K562 (cell line): Measurements from ENCODE around the gene TOR1AIP2.

ENCODE experiments used
- FOXM1 ChIP-seq, 2 experiments: fragments of 450-650 bp in 1 of 2; sonication (generic) in 1 of 2; formaldehyde crosslinking in 1 of 2; IDR thresholded peaks; 2 replicates each; pipeline versions ENCODE4 v1.6.1 to v1.9.0; 2017 to 2022; ENCODE audit warnings: low read depth in 2 of 2, mild to moderate bottlenecking in 2 of 2, missing genetic modification reagents in 1 of 2, moderate library complexity in 1 of 2
- KLF10 ChIP-seq: fragments of 250-450 bp; sonication (Bioruptor Pico); IDR thresholded peaks from 2 replicates; pipeline ENCODE4 v1.6.1; 2021; ENCODE audit warnings: matching md5 sums
- KLF6 ChIP-seq: fragments of 250-450 bp; sonication (Bioruptor Pico); IDR thresholded peaks from 2 replicates; pipeline ENCODE4 v1.4.0; 2020; ENCODE audit warnings: mild to moderate bottlenecking, moderate library complexity, borderline replicate concordance
- MEF2A ChIP-seq: IDR thresholded peaks from 2 replicates; pipeline ENCODE4 v1.6.1; 2011; ENCODE audit warnings: low read depth, mild to moderate bottlenecking, low read length, moderate library complexity; ENCODE audit not compliant: control insufficient read depth
- POLR2A ChIP-seq: fragments of 450-650 bp; conservative IDR thresholded peaks from 2 replicates; pipeline ENCODE4 v1.6.1; 2016
- SP1 ChIP-seq: sonication (generic); formaldehyde crosslinking; IDR thresholded peaks from 2 replicates; pipeline ENCODE4 v1.8.1; 2022; ENCODE audit warnings: mild to moderate bottlenecking, missing genetic modification reagents
- ZKSCAN1 ChIP-seq: fragments of 150-350 bp; IDR thresholded peaks from 2 replicates; pipeline ENCODE4 v1.6.1; 2016; ENCODE audit warnings: low read depth, low read length
- ZNF584 ChIP-seq: fragments of 200-800 bp; sonication (Bioruptor generic); IDR thresholded peaks from 2 replicates; pipeline ENCODE4 v1.6.1; 2016; ENCODE audit warnings: low read depth, mild to moderate bottlenecking, missing genetic modification characterization, missing compliant biosample characterization
- ZNF766 ChIP-seq: fragments of 200-800 bp; sonication (Bioruptor generic); conservative IDR thresholded peaks from 2 replicates; pipeline ENCODE4 v1.6.1; 2016; ENCODE audit warnings: missing genetic modification characterization, missing compliant biosample characterization
- ZNF785 ChIP-seq: fragments of 250-450 bp; sonication (Bioruptor Pico); IDR thresholded peaks from 2 replicates; pipeline ENCODE4 v1.4.0; 2020; ENCODE audit warnings: mild to moderate bottlenecking
- TF ChIP-seq, protein P1 (sequence below), 3 experiments: IDR thresholded peaks in 2 of 3; conservative IDR thresholded peaks in 1 of 3; 2 replicates each; pipeline ENCODE4 v1.5.1; 2011 to 2012; ENCODE audit warnings: low read length in 3 of 3, mild to moderate bottlenecking in 3 of 3, control low read depth in 2 of 3, improper control_type of control experiment in 1 of 3, inconsistent platforms in 1 of 3, low read depth in 1 of 3, mixed read lengths in 1 of 3, moderate library complexity in 1 of 3; ENCODE audit not compliant: insufficient read depth in 2 of 3
- TF ChIP-seq, protein P2 (sequence below), 2 experiments: fragments of 450-650 bp in 1 of 2; sonication (generic) in 1 of 2; formaldehyde crosslinking in 1 of 2; IDR thresholded peaks in 1 of 2; conservative IDR thresholded peaks in 1 of 2; 2 replicates each; pipeline versions ENCODE4 v1.6.1 to v1.8.1; 2016 to 2023; ENCODE audit warnings: mild to moderate bottlenecking in 2 of 2, moderate library complexity in 2 of 2, inconsistent platforms in 1 of 2, missing genetic modification reagents in 1 of 2
- TF ChIP-seq, protein P3 (sequence below), 2 experiments: IDR thresholded peaks; 2 replicates each; pipeline ENCODE4 v1.6.1; 2011; ENCODE audit warnings: borderline replicate concordance in 1 of 2, control low read depth in 1 of 2, low read depth in 1 of 2, low read length in 1 of 2, mild to moderate bottlenecking in 1 of 2, mixed read lengths in 1 of 2, moderate library complexity in 1 of 2; ENCODE audit not compliant: insufficient read depth in 1 of 2, insufficient read length in 1 of 2, poor library complexity in 1 of 2, severe bottlenecking in 1 of 2; ENCODE audit errors: extremely low read depth in 1 of 2
- TF ChIP-seq, protein P4 (sequence below): sonication (generic); formaldehyde crosslinking; IDR thresholded peaks from 2 replicates; pipeline ENCODE4 v1.9.0; 2022; ENCODE audit warnings: mild to moderate bottlenecking, missing genetic modification reagents

DNA sequence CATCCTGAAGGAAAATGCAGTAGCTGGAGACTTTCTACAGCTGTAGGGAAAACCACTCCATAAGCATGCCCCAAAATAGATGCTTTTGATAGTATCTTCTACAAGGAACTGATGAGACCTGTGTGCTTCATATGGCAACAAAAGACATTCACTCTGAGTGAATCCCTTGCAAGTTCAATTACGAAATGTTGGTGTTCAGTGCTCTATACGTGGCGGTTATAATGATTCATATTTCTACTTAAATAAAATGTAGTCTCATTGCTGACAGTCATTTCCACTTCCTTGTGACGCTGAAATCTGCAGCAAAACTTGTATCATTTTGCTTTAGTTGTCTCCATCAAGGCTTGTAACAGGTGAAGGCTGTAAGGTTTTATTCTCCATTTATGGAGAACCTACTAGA lies 20.6 kb downstream of the TOR1AIP2 start:
- TF ChIP-seq KLF10 (CRISPR knock-in tag): no peak
- TF ChIP-seq, protein P1, sequence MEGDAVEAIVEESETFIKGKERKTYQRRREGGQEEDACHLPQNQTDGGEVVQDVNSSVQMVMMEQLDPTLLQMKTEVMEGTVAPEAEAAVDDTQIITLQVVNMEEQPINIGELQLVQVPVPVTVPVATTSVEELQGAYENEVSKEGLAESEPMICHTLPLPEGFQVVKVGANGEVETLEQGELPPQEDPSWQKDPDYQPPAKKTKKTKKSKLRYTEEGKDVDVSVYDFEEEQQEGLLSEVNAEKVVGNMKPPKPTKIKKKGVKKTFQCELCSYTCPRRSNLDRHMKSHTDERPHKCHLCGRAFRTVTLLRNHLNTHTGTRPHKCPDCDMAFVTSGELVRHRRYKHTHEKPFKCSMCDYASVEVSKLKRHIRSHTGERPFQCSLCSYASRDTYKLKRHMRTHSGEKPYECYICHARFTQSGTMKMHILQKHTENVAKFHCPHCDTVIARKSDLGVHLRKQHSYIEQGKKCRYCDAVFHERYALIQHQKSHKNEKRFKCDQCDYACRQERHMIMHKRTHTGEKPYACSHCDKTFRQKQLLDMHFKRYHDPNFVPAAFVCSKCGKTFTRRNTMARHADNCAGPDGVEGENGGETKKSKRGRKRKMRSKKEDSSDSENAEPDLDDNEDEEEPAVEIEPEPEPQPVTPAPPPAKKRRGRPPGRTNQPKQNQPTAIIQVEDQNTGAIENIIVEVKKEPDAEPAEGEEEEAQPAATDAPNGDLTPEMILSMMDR (IDR thresholded peaks at IDR 0.05 in 2 of 3, conservative IDR thresholded peaks at IDR 0.05 in 1 of 3; ENCODE audit: insufficient read depth in 2 of 3, low read depth in 1 of 3, low read length in 3 of 3): no peak
- no peak for TF ChIP-seq ZNF584 (CRISPR knock-in tag)
- TF ChIP-seq, protein P2, sequence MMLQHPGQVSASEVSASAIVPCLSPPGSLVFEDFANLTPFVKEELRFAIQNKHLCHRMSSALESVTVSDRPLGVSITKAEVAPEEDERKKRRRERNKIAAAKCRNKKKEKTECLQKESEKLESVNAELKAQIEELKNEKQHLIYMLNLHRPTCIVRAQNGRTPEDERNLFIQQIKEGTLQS (IDR thresholded peaks at IDR 0.05): no peak
- TF ChIP-seq, protein P2 (CRISPR knock-in tag; conservative IDR thresholded peaks at IDR 0.05): no peak
- no peak for TF ChIP-seq FOXM1 (IDR thresholded peaks at IDR 0.05; ENCODE audit: low read depth)
- TF ChIP-seq FOXM1 (CRISPR knock-in tag; IDR thresholded peaks at IDR 0.05; ENCODE audit: low read depth): no peak
- TF ChIP-seq, protein P3, sequence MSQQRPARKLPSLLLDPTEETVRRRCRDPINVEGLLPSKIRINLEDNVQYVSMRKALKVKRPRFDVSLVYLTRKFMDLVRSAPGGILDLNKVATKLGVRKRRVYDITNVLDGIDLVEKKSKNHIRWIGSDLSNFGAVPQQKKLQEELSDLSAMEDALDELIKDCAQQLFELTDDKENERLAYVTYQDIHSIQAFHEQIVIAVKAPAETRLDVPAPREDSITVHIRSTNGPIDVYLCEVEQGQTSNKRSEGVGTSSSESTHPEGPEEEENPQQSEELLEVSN (IDR thresholded peaks at IDR 0.05; ENCODE audit: borderline replicate concordance in 1 of 2, extremely low read depth in 1 of 2, insufficient read depth in 1 of 2, insufficient read length in 1 of 2, low read depth in 1 of 2, low read length in 1 of 2, poor library complexity in 1 of 2, severe bottlenecking in 1 of 2): no peak
- TF ChIP-seq, protein P4, sequence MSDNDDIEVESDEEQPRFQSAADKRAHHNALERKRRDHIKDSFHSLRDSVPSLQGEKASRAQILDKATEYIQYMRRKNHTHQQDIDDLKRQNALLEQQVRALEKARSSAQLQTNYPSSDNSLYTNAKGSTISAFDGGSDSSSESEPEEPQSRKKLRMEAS (CRISPR knock-in tag): no peak
- TF ChIP-seq ZKSCAN1: no peak
- TF ChIP-seq ZNF785 (CRISPR knock-in tag): no peak
- TF ChIP-seq MEF2A: no peak
- no peak for TF ChIP-seq ZNF766
- no peak for TF ChIP-seq KLF6 (CRISPR knock-in tag)
- no peak for TF ChIP-seq POLR2A
- no peak for TF ChIP-seq SP1 (CRISPR knock-in tag)
